GM12801 (cell line): ENCODE data around the gene CCDC192.

Experiments
- TF ChIP-seq, protein P1 (sequence below): IDR thresholded peaks from one replicate; pipeline ENCODE4 v1.5.1; 2011; ENCODE audit warnings: control low read depth; ENCODE audit not compliant: insufficient read length; ENCODE audit errors: extremely low read depth

The CCDC192 gene

DNA sequence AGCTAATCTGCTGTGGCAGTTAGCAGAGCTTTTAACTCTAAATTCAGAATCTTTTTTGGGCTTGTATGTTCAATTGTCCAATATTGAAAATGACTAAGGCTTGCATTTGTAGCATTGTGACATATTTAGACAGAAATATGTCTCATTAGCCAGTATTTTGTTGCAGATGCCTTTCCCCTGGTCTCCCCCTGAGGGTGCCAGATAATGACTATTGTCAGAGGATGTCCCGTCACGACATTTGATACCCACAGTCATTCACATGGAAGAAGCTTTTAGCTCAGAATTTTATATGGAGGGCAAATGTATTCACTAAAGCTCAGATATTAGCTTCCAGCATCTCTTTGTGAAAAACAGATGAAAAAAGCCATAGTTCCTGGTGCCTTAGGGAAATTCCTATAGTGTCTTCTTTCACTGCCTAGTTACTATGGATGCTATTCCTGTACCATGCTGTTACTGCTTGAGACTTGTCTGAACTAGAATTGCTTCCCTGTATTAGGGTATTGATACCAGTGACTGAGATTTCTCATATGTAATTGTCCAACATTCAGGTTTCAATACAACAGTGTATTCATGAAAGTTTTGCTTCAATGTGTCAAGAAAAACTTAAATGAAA, 96.2 kb downstream of the CCDC192 start:
- TF ChIP-seq, protein P1, sequence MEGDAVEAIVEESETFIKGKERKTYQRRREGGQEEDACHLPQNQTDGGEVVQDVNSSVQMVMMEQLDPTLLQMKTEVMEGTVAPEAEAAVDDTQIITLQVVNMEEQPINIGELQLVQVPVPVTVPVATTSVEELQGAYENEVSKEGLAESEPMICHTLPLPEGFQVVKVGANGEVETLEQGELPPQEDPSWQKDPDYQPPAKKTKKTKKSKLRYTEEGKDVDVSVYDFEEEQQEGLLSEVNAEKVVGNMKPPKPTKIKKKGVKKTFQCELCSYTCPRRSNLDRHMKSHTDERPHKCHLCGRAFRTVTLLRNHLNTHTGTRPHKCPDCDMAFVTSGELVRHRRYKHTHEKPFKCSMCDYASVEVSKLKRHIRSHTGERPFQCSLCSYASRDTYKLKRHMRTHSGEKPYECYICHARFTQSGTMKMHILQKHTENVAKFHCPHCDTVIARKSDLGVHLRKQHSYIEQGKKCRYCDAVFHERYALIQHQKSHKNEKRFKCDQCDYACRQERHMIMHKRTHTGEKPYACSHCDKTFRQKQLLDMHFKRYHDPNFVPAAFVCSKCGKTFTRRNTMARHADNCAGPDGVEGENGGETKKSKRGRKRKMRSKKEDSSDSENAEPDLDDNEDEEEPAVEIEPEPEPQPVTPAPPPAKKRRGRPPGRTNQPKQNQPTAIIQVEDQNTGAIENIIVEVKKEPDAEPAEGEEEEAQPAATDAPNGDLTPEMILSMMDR: no peak

DNA sequence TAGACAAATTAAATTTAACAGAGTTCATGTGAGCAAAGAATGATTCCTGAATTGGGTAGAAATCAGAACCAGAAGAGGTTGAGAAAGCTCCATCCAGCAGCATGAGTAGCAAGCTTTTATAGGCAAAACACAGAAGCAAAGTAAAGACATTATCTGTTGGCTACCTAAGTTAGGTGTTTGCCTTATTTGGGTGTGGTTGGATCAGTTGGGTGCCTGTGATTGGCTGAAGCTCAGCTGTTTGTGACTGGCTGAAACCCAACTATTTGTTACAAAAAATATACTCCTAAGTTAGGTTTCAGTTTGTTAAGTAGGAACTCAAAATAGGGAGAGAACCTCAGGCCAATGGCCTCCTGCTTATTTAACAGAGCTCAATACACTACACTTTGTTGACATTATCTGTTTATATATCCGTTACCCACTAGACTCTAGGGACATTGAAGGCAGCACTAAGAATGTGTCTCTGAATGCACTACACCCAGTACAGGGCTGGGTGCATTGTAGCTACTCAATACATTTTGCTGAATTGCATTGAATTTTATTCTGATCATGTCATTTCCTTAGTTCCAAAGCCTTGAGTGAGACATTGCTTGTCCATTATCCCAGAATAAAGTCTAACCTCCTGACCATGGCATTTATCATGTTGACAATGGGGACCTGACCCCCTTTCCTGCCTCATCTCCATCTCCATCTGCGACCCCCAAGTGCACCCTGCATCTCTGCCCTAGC, 98.7 kb downstream of the CCDC192 start:
- TF ChIP-seq, protein P1: no peak

DNA sequence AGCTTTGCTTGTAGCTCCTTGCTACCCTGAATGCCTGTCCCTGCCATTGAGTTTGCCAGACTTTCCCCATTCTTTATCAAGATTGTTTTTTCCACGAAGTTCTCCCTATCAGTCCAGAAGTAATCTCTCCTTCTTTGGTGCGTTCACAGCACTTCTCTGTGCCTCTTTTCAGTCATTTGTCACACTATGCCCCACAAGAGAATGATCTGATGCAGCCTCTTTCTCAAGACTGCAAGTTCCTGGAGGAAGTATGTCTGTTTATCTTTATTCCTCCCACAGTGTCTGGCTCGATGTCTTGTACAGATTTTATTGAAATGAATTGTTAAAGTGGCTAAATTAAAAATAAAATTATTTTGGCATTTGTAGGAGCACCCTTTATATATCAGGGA, 99.3 kb downstream of the CCDC192 start:
- TF ChIP-seq, protein P1: no peak

DNA sequence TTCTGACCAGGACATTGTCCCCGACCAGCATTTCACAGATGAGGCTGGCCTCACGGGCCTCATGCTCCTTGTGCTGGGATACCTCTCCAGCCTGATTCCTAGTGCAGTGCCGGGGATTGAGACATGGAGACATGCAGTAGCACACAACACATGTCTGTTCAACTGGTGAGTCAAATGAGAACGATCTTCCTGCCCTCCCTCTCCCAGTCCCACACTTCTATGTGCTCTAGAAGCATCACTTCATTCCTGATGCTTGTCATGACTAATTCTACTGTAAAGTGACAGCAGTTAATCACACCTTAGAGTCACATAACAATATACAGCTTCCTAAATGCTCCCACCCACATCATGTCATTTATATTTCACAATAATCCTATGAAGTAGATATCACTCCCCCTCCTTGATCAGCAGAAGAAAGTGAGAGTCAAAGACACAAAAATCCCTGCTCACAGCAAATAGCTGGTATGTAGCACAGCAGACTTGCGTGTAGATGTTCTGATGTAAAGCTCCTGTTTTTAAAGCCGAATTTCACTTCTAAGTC, 101.8 kb downstream of the CCDC192 start:
- TF ChIP-seq, protein P1: no peak

DNA sequence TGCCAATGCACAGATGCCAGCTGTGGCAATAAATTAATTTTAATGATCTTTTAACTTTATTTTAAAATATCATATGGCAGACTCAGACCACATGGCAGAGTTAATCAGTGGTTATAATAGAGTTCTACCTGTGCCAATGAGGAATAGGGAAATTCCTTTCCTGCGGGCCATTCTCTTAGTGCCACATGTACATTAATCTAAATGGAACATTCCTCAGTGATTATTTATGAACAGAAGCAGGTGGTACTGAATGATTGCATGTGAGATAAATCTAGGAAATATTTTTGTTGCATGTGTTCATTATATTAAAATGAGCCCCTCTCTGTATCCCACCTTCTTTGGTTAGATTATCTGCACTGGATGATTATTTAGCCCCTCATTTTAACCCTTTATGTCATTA, 102.3 kb downstream of the CCDC192 start:
- TF ChIP-seq, protein P1: no peak

DNA sequence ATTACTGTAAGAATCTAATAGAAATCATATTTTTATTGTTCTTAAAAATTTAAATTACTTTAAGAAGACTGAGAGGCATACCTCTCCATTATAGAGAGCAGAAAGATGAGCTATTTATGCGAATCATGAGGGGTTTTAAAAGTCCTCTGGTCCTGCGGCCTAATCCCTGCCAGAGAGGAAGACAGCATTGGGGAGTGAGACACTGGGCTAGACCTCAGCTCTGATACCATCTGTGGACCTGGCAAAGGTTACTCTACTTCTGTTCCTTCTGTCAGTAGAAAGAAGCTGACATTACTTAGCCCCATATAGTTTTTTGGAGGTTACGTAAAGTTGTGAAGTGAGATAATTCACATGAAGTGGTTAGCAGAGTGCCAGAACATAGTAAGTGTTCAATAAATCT, 103.6 kb downstream of the CCDC192 start:
- TF ChIP-seq, protein P1: no peak

DNA sequence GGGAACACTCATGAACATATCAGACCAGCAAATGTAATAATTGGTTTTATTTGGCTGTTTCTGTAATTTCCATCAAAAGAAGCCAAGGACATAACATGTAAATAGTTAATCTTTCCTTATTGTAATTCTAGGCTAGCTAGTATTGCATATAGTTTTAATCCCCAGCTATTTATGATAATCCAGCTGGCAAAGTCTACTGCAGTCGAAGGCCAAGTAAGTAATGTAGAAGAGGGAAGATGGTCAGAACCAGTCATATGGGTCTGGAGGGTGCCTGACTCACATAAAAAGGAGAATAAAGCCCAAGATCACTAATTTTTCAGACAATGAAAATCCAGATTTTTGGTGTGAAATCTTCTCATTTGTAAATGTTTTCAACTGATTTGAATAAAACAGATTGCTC, 106.3 kb downstream of the CCDC192 start:
- TF ChIP-seq, protein P1: no peak
